KMS-11 (cell line): Measurements from ENCODE around the gene ELMOD2.

ENCODE experiments used
- H2AFZ ChIP-seq: fragments of 200-600 bp; sonication (generic); 2 replicates; pipeline ENCODE4 v1.6.1; 2016; ENCODE audit warnings: antibody characterized with exemption, mixed run types, low read depth
- H3K27ac ChIP-seq: fragments of 200-600 bp; sonication (generic); 2 replicates; pipeline ENCODE4 v1.6.1; 2016; ENCODE audit warnings: mild to moderate bottlenecking, mixed run types
- H3K27me3 ChIP-seq: fragments of 200-600 bp; sonication (generic); 2 replicates; pipeline ENCODE4 v1.6.1; 2017; ENCODE audit warnings: mild to moderate bottlenecking, low read depth, mixed run types, moderate library complexity; ENCODE audit not compliant: insufficient read depth
- H3K36me3 ChIP-seq: fragments of 200-600 bp; sonication (generic); 2 replicates; pipeline ENCODE4 v1.6.1; 2017; ENCODE audit warnings: mild to moderate bottlenecking, mixed run types; ENCODE audit not compliant: insufficient read depth
- H3K4me1 ChIP-seq: fragments of 200-600 bp; sonication (generic); 2 replicates; pipeline ENCODE4 v1.6.1; 2016; ENCODE audit warnings: mild to moderate bottlenecking, low read depth, mixed run types; ENCODE audit not compliant: poor library complexity, severe bottlenecking
- H3K4me2 ChIP-seq: fragments of 200-600 bp; sonication (generic); 2 replicates; pipeline ENCODE4 v1.7.0; 2016; ENCODE audit warnings: mild to moderate bottlenecking, mixed run types
- H3K4me3 ChIP-seq: fragments of 200-600 bp; sonication (generic); IDR thresholded peaks from 2 replicates; pipeline ENCODE4 v1.6.1; 2017; ENCODE audit warnings: low read depth, low read length, mixed read lengths; ENCODE audit not compliant: insufficient read depth
- H3K79me2 ChIP-seq: fragments of 200-600 bp; sonication (generic); 2 replicates; pipeline ENCODE4 v1.6.1; 2016; ENCODE audit warnings: low read depth, mixed run types; ENCODE audit not compliant: insufficient read depth
- H3K9ac ChIP-seq: fragments of 200-600 bp; sonication (generic); 2 replicates; pipeline ENCODE4 v1.6.1; 2016; ENCODE audit warnings: mild to moderate bottlenecking, mixed run types
- H4K20me1 ChIP-seq: fragments of 200-600 bp; sonication (generic); 2 replicates; pipeline ENCODE4 v1.6.1; 2016; ENCODE audit warnings: mild to moderate bottlenecking, mixed run types; ENCODE audit not compliant: insufficient read depth
- CTCF ChIP-seq: fragments of 200-600 bp; sonication (generic); conservative IDR thresholded peaks from 2 replicates; pipeline ENCODE4 v1.6.1; 2017; ENCODE audit warnings: low read depth, mild to moderate bottlenecking, antibody characterized with exemption, low read length, moderate library complexity, mixed read lengths

Gene ELMOD2

DNA sequence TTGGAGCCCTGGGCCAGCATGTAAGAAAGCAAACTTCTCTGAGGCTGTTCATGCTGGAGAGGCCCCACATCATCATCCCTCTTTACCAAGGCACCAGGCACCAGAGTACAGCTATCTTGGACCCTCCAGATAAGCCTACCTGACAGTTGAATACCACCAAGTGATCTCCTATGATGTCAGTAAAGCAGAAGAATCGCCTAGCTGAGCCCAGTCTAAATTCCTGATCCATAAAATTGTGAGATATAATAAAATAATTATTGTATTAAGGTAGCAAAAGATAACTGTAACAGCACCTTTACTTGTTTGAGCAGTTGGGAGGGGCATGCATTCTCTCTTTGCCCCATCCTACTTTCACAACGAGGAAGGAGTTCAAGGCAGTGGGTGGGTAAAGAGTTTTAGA is 47.7 kb downstream of the ELMOD2 start:
- Histone ChIP-seq H3K36me3 (no peaks in the 10 kb centered on the region), H3K4me3 (no peak overlapping the region), H3K4me1 (no peaks in the 10 kb centered on the region), H3K27ac (no peak overlapping the region), H4K20me1 (no peaks in the 10 kb centered on the region), H2AFZ (no peak overlapping the region), H3K9ac (no peak overlapping the region), H3K27me3 (no peaks in the 10 kb centered on the region), H3K79me2 (no peaks in the 10 kb centered on the region), H3K4me2 (no peak overlapping the region)
- TF ChIP-seq CTCF: no peak

DNA sequence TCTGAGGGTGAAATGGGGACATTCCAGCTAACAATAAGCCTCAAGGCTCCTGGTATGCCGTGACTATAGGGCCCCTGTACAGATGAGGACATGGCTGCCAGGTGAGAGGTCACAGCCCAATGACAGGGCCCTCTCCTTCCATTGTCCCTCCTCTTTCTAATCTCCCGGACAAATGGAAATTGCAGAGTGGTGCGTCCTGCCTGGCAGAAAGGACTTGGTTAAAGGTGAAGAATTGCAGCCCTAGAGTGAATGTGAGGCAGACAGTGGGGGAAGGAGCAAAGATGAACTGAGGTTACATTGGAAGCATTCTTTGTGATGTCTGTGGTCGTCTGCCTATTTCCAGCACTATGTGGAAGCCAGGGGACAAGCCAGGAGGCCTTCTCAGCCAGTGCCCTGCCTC is 51.5 kb downstream of the ELMOD2 start:
- no peak overlapping the region for H2AFZ ChIP-seq
- no peaks in the 10 kb centered on the region for H3K36me3 ChIP-seq
- H3K79me2 ChIP-seq: no peaks in the 10 kb centered on the region
- no peaks in the 10 kb centered on the region for H3K27me3 ChIP-seq
- H4K20me1 ChIP-seq: no peaks in the 10 kb centered on the region
- no peak overlapping the region for H3K9ac ChIP-seq
- H3K4me2 ChIP-seq: no peak overlapping the region
- TF ChIP-seq CTCF: no peak
- H3K4me3 ChIP-seq: no peak overlapping the region
- no peak overlapping the region for H3K27ac ChIP-seq
- H3K4me1 ChIP-seq: no peaks in the 10 kb centered on the region

GRCh38 chr4:140579278-140579677 is 55.3 kb downstream of the ELMOD2 start:
- H3K27ac ChIP-seq: no peak overlapping the region
- no peaks in the 10 kb centered on the region for H4K20me1 ChIP-seq
- H2AFZ ChIP-seq: no peak overlapping the region
- H3K9ac ChIP-seq: no peak overlapping the region
- H3K4me2 ChIP-seq: no peak overlapping the region
- no peaks in the 10 kb centered on the region for H3K79me2 ChIP-seq
- TF ChIP-seq CTCF: no peak
- no peaks in the 10 kb centered on the region for H3K27me3 ChIP-seq
- no peaks in the 10 kb centered on the region for H3K36me3 ChIP-seq
- no peak overlapping the region for H3K4me3 ChIP-seq
- no peaks in the 10 kb centered on the region for H3K4me1 ChIP-seq

- Histone ChIP-seq H3K27ac (no peak overlapping the region), H3K79me2 (no peaks in the 10 kb centered on the region), H3K4me1 (no peaks in the 10 kb centered on the region), H4K20me1 (no peaks in the 10 kb centered on the region), H3K27me3 (no peaks in the 10 kb centered on the region), H2AFZ (no peak overlapping the region), H3K4me2 (no peak overlapping the region), H3K36me3 (no peaks in the 10 kb centered on the region), H3K9ac (no peak overlapping the region), H3K4me3 (no peak overlapping the region)
- TF ChIP-seq CTCF: no peak
Observed at GRCh38 chr4:140581078-140581477, 57.1 kb downstream of the ELMOD2 start.

GRCh38 chr4:140584439-140584838 is 60.5 kb downstream of the ELMOD2 start:
- no peak overlapping the region for H3K27ac ChIP-seq

More at GRCh38 chr4:140584439-140584838, 60.5 kb downstream of the ELMOD2 start:
- Histone ChIP-seq H3K4me3 (no peak overlapping the region), H3K9ac (no peak overlapping the region), H3K36me3 (no peaks in the 10 kb centered on the region), H3K4me2 (no peak overlapping the region), H3K27me3 (no peaks in the 10 kb centered on the region), H3K4me1 (no peaks in the 10 kb centered on the region), H2AFZ (no peak overlapping the region), H3K79me2 (no peaks in the 10 kb centered on the region), H4K20me1 (no peaks in the 10 kb centered on the region)
- TF ChIP-seq CTCF: no peak
